CD4-positive, alpha-beta T cell (primary cell): Measurements from ENCODE around the gene ANXA6. TPM values are rescaled to one million over a fixed set of nuclear protein-coding genes. Genes with fewer than 3 reads are reported as not detected.

Experiments
- ATAC-seq: fragments of 200-7000 bp; cut with Tn5 transposase; one replicate; pipeline ENCODE4 v1.10.0; 2022; ENCODE audit warnings: mild to moderate bottlenecking; ENCODE audit not compliant: poor library complexity
- CTCF ChIA-PET: fragments of 350-600 bp; sonication (Branson Sonifier 250); formaldehyde crosslinking; loops from one replicate; lab custom pipeline; 2021; ENCODE audit warnings: antibody characterized with exemption, inconsistent platforms; lab: Charles Lee
- POLR2A ChIA-PET: fragments of 350-600 bp; sonication (Branson Sonifier 250); formaldehyde crosslinking; loops from one replicate; lab custom pipeline; 2021; ENCODE audit warnings: antibody characterized with exemption, inconsistent platforms; lab: Charles Lee
- DNase-seq, 14 experiments: peaks; one replicate each; pipeline ENCODE4 v3.0.0-alpha.2; 2013 to 2020; ENCODE audit warnings: mixed read lengths in 2 of 14
- H3K27ac ChIP-seq, 2 donors: one replicate each; pipeline versions ENCODE4 v1.5.1 to v1.7.0; 2013; ENCODE audit warnings: low read length in 2 of 2, low read depth in 1 of 2, mild to moderate bottlenecking in 1 of 2
- H3K27me3 ChIP-seq, 2 experiments: 1 replicate in 1 of 2; 2 replicates in 1 of 2; pipeline versions ENCODE4 v1.6.1 to v1.7.0; 2013; ENCODE audit warnings: low read length in 2 of 2, control low read depth in 1 of 2, mild to moderate bottlenecking in 1 of 2, moderate library complexity in 1 of 2; ENCODE audit not compliant: insufficient read depth in 2 of 2, control insufficient read depth in 1 of 2
- H3K36me3 ChIP-seq: one replicate; pipeline ENCODE4 v1.6.1; 2013; ENCODE audit warnings: low read length, control low read depth; ENCODE audit not compliant: insufficient read depth
- H3K4me1 ChIP-seq: one replicate; pipeline ENCODE4 v1.6.1; 2013; ENCODE audit warnings: low read length, control low read depth; ENCODE audit not compliant: insufficient read depth
- H3K4me3 ChIP-seq: one replicate; pipeline ENCODE4 v1.5.1; 2013; ENCODE audit warnings: mild to moderate bottlenecking, low read length, moderate library complexity
- H3K9me3 ChIP-seq, 2 experiments: 1 replicate in 1 of 2; 2 replicates in 1 of 2; pipeline versions ENCODE4 v1.6.1 to v1.7.0; 2013; ENCODE audit warnings: low read length in 2 of 2, mild to moderate bottlenecking in 2 of 2, control low read depth in 1 of 2, moderate library complexity in 1 of 2; ENCODE audit not compliant: control insufficient read depth in 1 of 2, insufficient read depth in 1 of 2
- H3K27ac Mint-ChIP-seq: one replicate; pipeline ENCODE4 v1.8.0; 2020; ENCODE audit warnings: mixed read lengths
- H3K27me3 Mint-ChIP-seq: one replicate; pipeline ENCODE4 v1.8.0; 2021; ENCODE audit warnings: mixed read lengths
- H3K36me3 Mint-ChIP-seq: one replicate; pipeline ENCODE4 v1.8.0; 2021; ENCODE audit warnings: low read depth, mixed read lengths
- H3K4me1 Mint-ChIP-seq: one replicate; pipeline ENCODE4 v1.8.0; 2021; ENCODE audit warnings: low read depth, mixed read lengths
- H3K4me3 Mint-ChIP-seq: one replicate; pipeline ENCODE4 v1.8.0; 2020; ENCODE audit warnings: mild to moderate bottlenecking, mixed read lengths
- H3K9me3 Mint-ChIP-seq: one replicate; pipeline ENCODE4 v1.8.0; 2020; ENCODE audit warnings: mixed read lengths
- intact Hi-C, 2 experiments: fragments of 100-400 bp; cut with DNase I in 1 of 2; cut with micrococcal nuclease in 1 of 2; formaldehyde crosslinking; loops; one replicate each; pipeline versions ENCODE4 v1.15.1 to v1.9.0; 2023 to 2025; cut with DNase I, micrococcal nuclease
- total RNA-seq, 174 experiments: library from RNA in 2 of 174; stranded (reverse) in 2 of 174; gene quantifications; one replicate each; pipeline ENCODE4 v1.2.3 and lab custom pipeline; 2021 to 2026
- TF ChIP-seq, protein P1 (sequence below): fragments of 200-600 bp; IDR thresholded peaks from one replicate; pipeline ENCODE4 v1.8.0; 2022; ENCODE audit warnings: antibody characterized with exemption, mild to moderate bottlenecking

Gene ANXA6
- total RNA-seq, 2 experiments from 2014 or later, result 108 to 130 TPM

DNA sequence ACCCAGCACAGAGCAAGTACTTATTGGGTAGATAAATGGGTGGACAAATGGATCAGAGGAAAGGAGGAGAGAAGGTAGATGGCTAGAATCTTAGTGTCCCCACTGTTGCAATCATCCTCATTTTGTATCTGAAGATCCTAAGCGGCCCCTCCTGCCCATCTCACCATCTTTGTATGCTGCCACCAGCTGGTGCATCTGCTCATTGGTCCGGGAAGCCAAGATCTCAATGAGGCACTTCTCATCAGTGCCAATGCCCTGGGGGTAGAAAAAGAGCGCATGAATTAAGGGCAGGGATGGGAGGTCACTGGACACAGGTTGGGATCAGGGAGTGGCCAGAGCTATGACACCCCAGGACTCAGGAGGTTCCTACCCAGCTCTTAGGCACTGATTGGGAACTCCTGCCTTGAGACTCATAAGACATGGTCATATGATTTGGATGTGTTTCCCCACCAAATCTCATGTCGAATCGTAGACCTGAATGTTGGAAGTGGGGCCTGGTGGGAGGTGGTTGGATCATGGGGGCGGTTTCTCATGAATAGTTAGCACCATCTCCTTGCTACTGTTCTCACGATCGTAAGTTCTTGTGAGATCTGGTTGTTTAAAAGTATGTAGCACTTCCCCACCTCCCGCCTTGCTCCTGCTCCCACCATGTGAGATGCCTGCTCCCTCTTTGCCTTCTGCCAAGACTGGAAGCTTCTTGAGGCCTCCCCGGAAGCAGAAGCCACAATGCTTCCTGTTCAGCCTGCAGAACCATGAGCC lies 20.3 kb downstream of the ANXA6 start:
- Mint-ChIP-seq H3K9me3 (no peaks in the 10 kb centered on the region), H3K4me3 (no peak overlapping the region), H3K27ac (peak overlapping the region; percentile 91), H3K27me3 (no peaks in the 10 kb centered on the region), H3K36me3 (peaks cover 91% of the 10 kb centered on the region), H3K4me1 (peaks cover 92% of the 10 kb centered on the region)
- H3K9me3 ChIP-seq, result no peaks in the 10 kb centered on the region
- ATAC-seq (no peak), DNase-seq (no peak)
- TF ChIP-seq, protein P1, sequence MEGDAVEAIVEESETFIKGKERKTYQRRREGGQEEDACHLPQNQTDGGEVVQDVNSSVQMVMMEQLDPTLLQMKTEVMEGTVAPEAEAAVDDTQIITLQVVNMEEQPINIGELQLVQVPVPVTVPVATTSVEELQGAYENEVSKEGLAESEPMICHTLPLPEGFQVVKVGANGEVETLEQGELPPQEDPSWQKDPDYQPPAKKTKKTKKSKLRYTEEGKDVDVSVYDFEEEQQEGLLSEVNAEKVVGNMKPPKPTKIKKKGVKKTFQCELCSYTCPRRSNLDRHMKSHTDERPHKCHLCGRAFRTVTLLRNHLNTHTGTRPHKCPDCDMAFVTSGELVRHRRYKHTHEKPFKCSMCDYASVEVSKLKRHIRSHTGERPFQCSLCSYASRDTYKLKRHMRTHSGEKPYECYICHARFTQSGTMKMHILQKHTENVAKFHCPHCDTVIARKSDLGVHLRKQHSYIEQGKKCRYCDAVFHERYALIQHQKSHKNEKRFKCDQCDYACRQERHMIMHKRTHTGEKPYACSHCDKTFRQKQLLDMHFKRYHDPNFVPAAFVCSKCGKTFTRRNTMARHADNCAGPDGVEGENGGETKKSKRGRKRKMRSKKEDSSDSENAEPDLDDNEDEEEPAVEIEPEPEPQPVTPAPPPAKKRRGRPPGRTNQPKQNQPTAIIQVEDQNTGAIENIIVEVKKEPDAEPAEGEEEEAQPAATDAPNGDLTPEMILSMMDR, result no peak
- H3K27me3 ChIP-seq, result no peaks in the 10 kb centered on the region
- peaks cover 71% of the 10 kb centered on the region for H3K4me1 ChIP-seq
- ChIA-PET CTCF (interaction anchor here (1.6 to 4.2 kb wide), 2 partner anchors 11 to 28 kb away, joined by 5 to 21 read pairs; no protein-coding TSS in a partner anchor), POLR2A (interaction anchor here (1.0 to 2.2 kb wide), 2 partner anchors 13 kb away, joined by 3 to 4 read pairs; no protein-coding TSS in a partner anchor)
- H3K27ac ChIP-seq, result peak overlapping the region; percentile 14 to 34
- H3K36me3 ChIP-seq, result peaks cover 88% of the 10 kb centered on the region
- H3K4me3 ChIP-seq, result no peak overlapping the region
- intact Hi-C loops, result no loop called here

DNA sequence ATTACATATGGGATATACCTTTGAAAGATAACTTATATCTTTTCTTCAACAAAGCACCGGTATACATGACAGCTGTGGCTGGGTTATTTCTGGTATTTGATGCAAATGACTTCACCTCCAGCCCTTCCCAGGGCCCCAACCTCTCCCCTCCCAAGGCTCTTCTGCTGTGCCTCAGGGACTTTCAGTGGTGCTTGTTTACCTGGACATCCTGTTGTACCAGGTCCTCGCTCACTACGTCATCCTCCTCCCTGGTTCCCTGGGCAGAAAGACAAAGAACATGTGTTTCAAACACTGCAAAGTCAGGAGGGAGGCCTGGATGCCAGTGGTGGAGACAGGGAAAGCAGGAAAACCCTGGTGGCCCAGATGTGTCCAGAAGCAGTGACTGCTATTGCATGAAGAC lies 23.4 kb downstream of the ANXA6 start:
- intact Hi-C loops, result no loop called here
- Histone ChIP-seq H3K9me3 (no peaks in the 10 kb centered on the region), H3K27me3 (no peaks in the 10 kb centered on the region), H3K4me3 (no peak overlapping the region), H3K4me1 (peaks cover 62% of the 10 kb centered on the region), H3K36me3 (peaks cover 100% of the 10 kb centered on the region), H3K27ac (peak overlapping the region; percentile 47 to 51)
- TF ChIP-seq, protein P1, result no peak
- Mint-ChIP-seq H3K4me3 (no peak overlapping the region), H3K36me3 (peaks cover 100% of the 10 kb centered on the region), H3K9me3 (no peaks in the 10 kb centered on the region), H3K4me1 (peaks cover 93% of the 10 kb centered on the region), H3K27ac (peak overlapping the region; percentile 91), H3K27me3 (no peaks in the 10 kb centered on the region)
- ATAC-seq (no peak), DNase-seq (no peak)
- CTCF ChIA-PET, result interaction anchor here (1.0 to 4.2 kb wide), 3 partner anchors 8 to 52 kb away, joined by 3 to 21 read pairs (median 4); no protein-coding TSS in a partner anchor
- POLR2A ChIA-PET, result no interaction called here

DNA sequence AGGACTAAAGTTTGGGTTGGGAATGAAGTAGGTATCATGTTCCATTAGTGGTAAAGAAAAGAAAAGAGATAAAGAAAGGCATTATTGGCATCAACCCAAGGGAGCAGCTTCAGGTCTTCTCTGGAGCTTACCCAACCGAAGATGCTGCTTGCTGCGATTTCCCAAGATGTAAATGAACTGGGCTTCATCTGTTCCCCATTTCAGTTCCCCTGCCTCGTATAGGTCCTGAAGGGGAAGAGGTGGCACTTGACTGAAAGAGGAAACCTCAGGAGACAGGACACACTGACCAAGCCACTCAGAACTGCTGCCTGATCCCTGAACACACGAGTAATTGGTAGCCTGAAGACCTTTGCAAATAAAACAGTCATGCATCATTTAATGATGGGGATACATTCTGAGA lies 24.6 kb downstream of the ANXA6 start:
- Histone ChIP-seq H3K4me3 (no peak overlapping the region), H3K9me3 (no peaks in the 10 kb centered on the region), H3K36me3 (peaks cover 100% of the 10 kb centered on the region), H3K4me1 (peaks cover 54% of the 10 kb centered on the region), H3K27me3 (no peaks in the 10 kb centered on the region), H3K27ac (peak overlapping the region; percentile 1 to 66)
- intact Hi-C loops, result no loop called here
- CTCF ChIA-PET, result interaction anchor here (1.1 to 4.8 kb wide), 3 partner anchors 18 to 31 kb away, joined by 3 to 34 read pairs (median 3); no protein-coding TSS in a partner anchor
- Mint-ChIP-seq H3K9me3 (no peaks in the 10 kb centered on the region), H3K27me3 (no peaks in the 10 kb centered on the region), H3K27ac (peak overlapping the region; percentile 91), H3K4me1 (peaks cover 91% of the 10 kb centered on the region), H3K4me3 (no peak overlapping the region), H3K36me3 (peaks cover 100% of the 10 kb centered on the region)
- TF ChIP-seq, protein P1, result no peak
- DNase-seq (peak in 2 of 14 experiments; percentile 49 to 52), ATAC-seq (no peak)
- POLR2A ChIA-PET, result interaction anchor here (1.8 to 4.8 kb wide), 3 partner anchors 8 to 120 kb away, joined by 7 to 41 read pairs (median 14); partner anchors contain the start of gene GM2A
